AG04450 (cell line): Measurements from ENCODE around the gene PICK1. TPM values are rescaled to one million over a fixed set of nuclear protein-coding genes. Genes with fewer than 3 reads are reported as not detected.
A peak's percentile ranks its signal among the peaks of the same experiment; 100 is the strongest.
"Not testable (repeated sequence)": the region's sequence is repeated elsewhere in the genome, so short reads cannot be mapped to it uniquely, and the experiment has no call there.

Source experiments
- CTCF ChIA-PET: fragments of 300-600, 350-600 bp; formaldehyde crosslinking; extraction: SDS; loops from one replicate; lab custom pipeline; 2022; ENCODE audit warnings: antibody characterized with exemption, inconsistent platforms; lab: Charles Lee
- POLR2A ChIA-PET: fragments of 350-600 bp; formaldehyde crosslinking; extraction: SDS; loops from one replicate; lab custom pipeline; 2021; ENCODE audit warnings: antibody characterized with exemption, inconsistent platforms; lab: Yijun Ruan, JAX
- DNase-seq: peaks from one replicate; pipeline ENCODE4 v3.0.0-alpha.2; 2011; ENCODE audit warnings: low read depth, low spot score
- H3K27ac ChIP-seq: one replicate; pipeline ENCODE4 v1.5.1; 2012; ENCODE audit warnings: low read depth, low read length, control low read depth
- H3K27me3 ChIP-seq: one replicate; pipeline ENCODE4 v1.6.0; 2012; ENCODE audit warnings: low read length; ENCODE audit not compliant: control insufficient read depth, insufficient read depth
- H3K4me3 ChIP-seq: 2 replicates; pipeline ENCODE4 v1.5.1; 2011; ENCODE audit warnings: mild to moderate bottlenecking, low read depth, low read length, control low read depth
- H3K9me3 ChIP-seq: 2 replicates; pipeline ENCODE4 v1.5.1; 2012; ENCODE audit warnings: low read length; ENCODE audit not compliant: control insufficient read depth, insufficient read depth
- CTCF ChIP-seq: IDR thresholded peaks from 2 replicates; pipeline ENCODE4 v1.5.1; 2011; ENCODE audit warnings: low read depth, low read length, control low read depth, inconsistent platforms
- polyA plus RNA-seq: library from polyadenylated mRNA; depleted of rRNA; stranded (reverse); fragments of >200 nt; gene quantifications from 2 replicates; pipeline ENCODE4 v1.2.3, GENCODE V29; 2011

The PICK1 gene
- polyA plus RNA-seq, 1 experiment = 11.5 TPM

GRCh38 chr22:38034884-38035529 is 22.2 kb upstream of the PICK1 start:
- Histone ChIP-seq H3K4me3 (no peak overlapping the region), H3K9me3 (peaks cover 3% of the 10 kb centered on the region; the same call in 1 of the 2 replicates), H3K27me3 (no peaks in the 10 kb centered on the region), H3K27ac (peak overlapping the region; percentile 11)
- POLR2A ChIA-PET = interaction anchor here (0.6 to 1.3 kb wide), 2 partner anchors 14 to 647 kb away, joined by 3 to 6 read pairs; partner anchors contain the start of gene TOMM22
- no peak for DNase-seq
- CTCF ChIA-PET = no interaction called here
- no peak for TF ChIP-seq CTCF

- Histone ChIP-seq H3K4me3 (no peak overlapping the region), H3K27ac (peak overlapping the region; percentile 11), H3K9me3 (peaks cover 3% of the 10 kb centered on the region; the same call in 1 of the 2 replicates), H3K27me3 (no peaks in the 10 kb centered on the region)
- no peak for TF ChIP-seq CTCF
- DNase-seq = no peak
- CTCF ChIA-PET = no interaction called here
- POLR2A ChIA-PET = no interaction called here
These were observed 21.7 kb upstream of the PICK1 start for GRCh38 chr22:38035530-38035885.

GRCh38 chr22:38036392-38037062 is 20.7 kb upstream of the PICK1 start:
- H3K27ac ChIP-seq = no peak overlapping the region
- ChIA-PET POLR2A (no interaction called here), CTCF (interaction anchor here (1.6 kb wide), 1 partner anchor 16 kb away, joined by 9 read pairs; no protein-coding TSS in a partner anchor)
- H3K9me3 ChIP-seq = peaks cover 3% of the 10 kb centered on the region; the same call in 1 of the 2 replicates
- no peaks in the 10 kb centered on the region for H3K27me3 ChIP-seq
- no peak for DNase-seq
- no peak for TF ChIP-seq CTCF
- no peak overlapping the region for H3K4me3 ChIP-seq

DNA sequence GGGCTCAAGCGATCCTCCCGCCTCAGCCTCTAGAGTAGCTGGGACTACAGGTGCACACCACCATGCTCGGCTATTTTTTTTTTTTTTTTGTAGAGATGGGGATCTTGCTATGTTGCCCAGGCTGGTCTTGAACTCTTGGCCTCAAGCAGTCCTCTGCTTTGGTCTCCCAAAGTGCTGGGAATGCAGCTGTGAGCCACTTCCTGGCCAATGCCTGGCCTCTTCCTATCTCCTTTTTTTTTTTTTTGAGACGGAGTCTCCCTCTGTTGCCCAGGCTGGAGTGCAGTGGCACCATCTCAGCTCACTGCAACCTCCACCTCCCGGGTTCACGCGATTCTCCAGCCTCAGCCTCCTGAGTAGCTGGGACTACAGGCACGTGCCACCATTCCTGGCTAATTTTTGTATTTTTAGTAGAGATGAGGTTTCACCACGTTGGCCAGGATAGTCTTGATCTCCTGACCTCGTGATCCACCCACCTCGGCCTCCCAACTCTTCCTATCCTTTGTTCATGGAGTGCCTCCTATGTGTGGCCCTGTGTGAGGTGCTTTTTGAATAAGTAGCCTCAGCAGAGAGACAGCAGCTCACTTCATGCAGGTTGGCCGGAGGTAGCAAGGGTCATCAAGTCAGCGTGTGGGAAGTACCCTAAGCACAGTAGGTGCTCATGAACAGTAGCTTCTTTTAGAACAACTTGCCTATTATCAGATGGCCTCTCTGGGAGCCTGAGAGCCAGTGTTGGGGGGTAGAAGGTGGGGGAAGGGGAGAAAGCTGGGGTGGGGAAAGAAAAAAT is 19.6 kb upstream of the PICK1 start:
- CTCF ChIA-PET = interaction anchor here (1.6 kb wide), 1 partner anchor 15 kb away, joined by 9 read pairs; no protein-coding TSS in a partner anchor
- H3K27ac ChIP-seq, DNase-seq, H3K4me3 ChIP-seq, H3K27me3 ChIP-seq, POLR2A ChIA-PET, H3K9me3 ChIP-seq: not testable (repeated sequence)

- H3K27me3 ChIP-seq = no peaks in the 10 kb centered on the region
- ChIA-PET CTCF (interaction anchor here (1.6 kb wide), 1 partner anchor 14 kb away, joined by 9 read pairs; no protein-coding TSS in a partner anchor), POLR2A (no interaction called here)
- no peak for TF ChIP-seq CTCF
- peaks cover 3% of the 10 kb centered on the region; the same call in 1 of the 2 replicates for H3K9me3 ChIP-seq
- no peak for DNase-seq
- H3K27ac ChIP-seq = no peak overlapping the region
- no peak overlapping the region for H3K4me3 ChIP-seq
These were observed 18.8 kb upstream of the PICK1 start for GRCh38 chr22:38038426-38038825.
